Measurements from ENCODE around the gene SBK2.

GRCh38 chr19:55580628-55581144 is 43.8 kb upstream of the SBK2 start, which contains the start of gene ZNF579:
- TF ChIP-seq CTCF (IDR thresholded peaks at IDR 0.05) (no peak), EP300 (IDR thresholded peaks at IDR 0.05) (no peak), POLR2A (IDR thresholded peaks at IDR 0.05) (no peak)
